CD14-positive monocyte (primary cell): ENCODE results near the gene EN2. TPM values are rescaled to one million over a fixed set of nuclear protein-coding genes. Genes with fewer than 3 reads are reported as not detected.
A peak's percentile ranks its signal among the peaks of the same experiment; 100 is the strongest.

Experiments
- DNase-seq, 3 donors: peaks; one replicate each; pipeline ENCODE4 v3.0.0-alpha.2; 2011 to 2022
- H2AFZ ChIP-seq: 2 replicates; pipeline ENCODE4 v1.6.0; 2012; ENCODE audit warnings: mild to moderate bottlenecking, low read depth, low read length, inconsistent platforms; ENCODE audit not compliant: insufficient read depth, poor library complexity, severe bottlenecking
- H3K27ac ChIP-seq, 2 donors: 1 replicate in 1 of 2; 2 replicates in 1 of 2; pipeline ENCODE4 v1.5.1; 2012 to 2013; ENCODE audit warnings: low read length in 2 of 2, control low read depth in 1 of 2, inconsistent platforms in 1 of 2, low read depth in 1 of 2, mild to moderate bottlenecking in 1 of 2
- H3K27me3 ChIP-seq, 2 donors: one replicate each; pipeline versions ENCODE4 v1.6.0 to v1.6.1; 2011 to 2013; ENCODE audit warnings: low read length in 2 of 2; ENCODE audit not compliant: control insufficient read depth in 2 of 2, insufficient read depth in 2 of 2
- H3K36me3 ChIP-seq, 2 donors: replicated peaks in 1 of 2; 1 replicate in 1 of 2; 2 replicates in 1 of 2; pipeline versions ENCODE4 v1.5.1 to v1.6.1; 2012 to 2013; ENCODE audit warnings: low read length in 2 of 2, control low read depth in 1 of 2, inconsistent platforms in 1 of 2, mild to moderate bottlenecking in 1 of 2; ENCODE audit not compliant: insufficient read depth in 2 of 2, control insufficient read depth in 1 of 2
- H3K4me1 ChIP-seq, 2 donors: 1 replicate in 1 of 2; 2 replicates in 1 of 2; pipeline versions ENCODE4 v1.5.1 to v1.6.1; 2012 to 2013; ENCODE audit warnings: low read length in 2 of 2, control low read depth in 1 of 2, inconsistent platforms in 1 of 2, mild to moderate bottlenecking in 1 of 2, moderate library complexity in 1 of 2; ENCODE audit not compliant: insufficient read depth in 2 of 2, control insufficient read depth in 1 of 2
- H3K4me2 ChIP-seq: replicated peaks from 2 replicates; pipeline ENCODE3; 2012; ENCODE audit warnings: low read length, moderate library complexity, mild to moderate bottlenecking; ENCODE audit not compliant: poor library complexity, severe bottlenecking; ENCODE audit errors: extremely low read depth
- H3K4me3 ChIP-seq, 3 experiments: fragments of 200-600 bp in 1 of 3; sonication (generic) in 1 of 3; replicated peaks in 1 of 3; 1 replicate in 2 of 3; 2 replicates in 1 of 3; pipeline ENCODE4 v1.5.1; 2011 to 2013; ENCODE audit warnings: low read length in 3 of 3, mild to moderate bottlenecking in 3 of 3, control low read depth in 2 of 3, low read depth in 2 of 3, inconsistent platforms in 1 of 3, moderate library complexity in 1 of 3
- H3K79me2 ChIP-seq: 2 replicates; pipeline ENCODE4 v1.6.0; 2012; ENCODE audit warnings: mild to moderate bottlenecking, control low read depth, inconsistent platforms, low read length, moderate library complexity; ENCODE audit not compliant: insufficient read depth
- H3K9ac ChIP-seq: 2 replicates; pipeline ENCODE4 v1.6.0; 2017; ENCODE audit warnings: low read length, mild to moderate bottlenecking; ENCODE audit not compliant: insufficient read depth, poor library complexity, severe bottlenecking
- H3K9me3 ChIP-seq, 2 donors: replicated peaks in 1 of 2; 1 replicate in 1 of 2; 2 replicates in 1 of 2; pipeline versions ENCODE4 v1.5.1 to v1.6.1; 2012 to 2013; ENCODE audit warnings: low read length in 2 of 2, control low read depth in 1 of 2; ENCODE audit not compliant: control insufficient read depth in 1 of 2, insufficient read depth in 1 of 2
- H4K20me1 ChIP-seq: 2 replicates; pipeline ENCODE4 v1.6.0; 2012; ENCODE audit warnings: mild to moderate bottlenecking, low read length, control low read depth, moderate library complexity; ENCODE audit not compliant: insufficient read depth
- H3K27ac Mint-ChIP-seq, 7 donors: one replicate each; pipeline ENCODE4 v1.8.0; 2020; ENCODE audit warnings: mild to moderate bottlenecking in 7 of 7, mixed read lengths in 7 of 7, moderate library complexity in 6 of 7, inconsistent platforms in 2 of 7
- H3K27me3 Mint-ChIP-seq, 3 donors: one replicate each; pipeline ENCODE4 v1.8.0; 2021 to 2022; ENCODE audit warnings: low read depth in 3 of 3, mild to moderate bottlenecking in 3 of 3, mixed read lengths in 3 of 3, moderate library complexity in 3 of 3, inconsistent platforms in 1 of 3
- H3K36me3 Mint-ChIP-seq, 2 donors: one replicate each; pipeline ENCODE4 v1.8.0; 2020; ENCODE audit warnings: mixed read lengths in 2 of 2, inconsistent platforms in 1 of 2, mild to moderate bottlenecking in 1 of 2
- H3K4me1 Mint-ChIP-seq: one replicate; pipeline ENCODE4 v1.8.0; 2020; ENCODE audit warnings: mild to moderate bottlenecking, mixed read lengths
- H3K4me3 Mint-ChIP-seq, 2 donors: one replicate each; pipeline ENCODE4 v1.8.0; 2020; ENCODE audit warnings: mild to moderate bottlenecking in 2 of 2, mixed read lengths in 2 of 2, moderate library complexity in 1 of 2
- H3K9me3 Mint-ChIP-seq, 7 donors: one replicate each; pipeline ENCODE4 v1.8.0; 2020 to 2022; ENCODE audit warnings: mixed read lengths in 7 of 7, mild to moderate bottlenecking in 6 of 7, moderate library complexity in 6 of 7, inconsistent platforms in 2 of 7
- CTCF ChIP-seq: fragments of 200-600 bp; IDR thresholded peaks from one replicate; pipeline ENCODE4 v1.8.0; 2022; ENCODE audit warnings: antibody characterized with exemption, mild to moderate bottlenecking
- WGBS: methylation state at CpG from one replicate; pipeline ENCODE4 v1.1.5; 2013; ENCODE audit warnings: missing lambda C conversion rate; ENCODE audit not compliant: insufficient coverage; 5-methylcytosine and 5-hydroxymethylcytosine counted together
- intact Hi-C, 2 donors: fragments of 100-400 bp; cut with micrococcal nuclease; formaldehyde crosslinking; loops; one replicate each; pipeline versions ENCODE4 v1.15.0 to v1.15.1; 2023
- polyA plus RNA-seq, 3 donors: library from polyadenylated mRNA; depleted of rRNA in 1 of 3; unstranded in 2 of 3; stranded (reverse) in 1 of 3; fragments of 300-500 nt in 2 of 3; fragments of >200 nt in 1 of 3; fragmentation: Illumina TruSeq in 2 of 3; gene quantifications; 1 replicate in 2 of 3; 2 replicates in 1 of 3; pipeline ENCODE4 v1.2.3, GENCODE V29; 2012 to 2021

EN2 gene
- polyA plus RNA-seq, 3 donors = not detected

GRCh38 chr7:155447603-155448002 is 10.3 kb upstream of the EN2 start:
- no peak for DNase-seq
- H2AFZ ChIP-seq = no peak overlapping the region
- no peaks in the 10 kb centered on the region for H3K79me2 ChIP-seq
- no peak overlapping the region for H3K4me3 ChIP-seq
- H3K27ac ChIP-seq = no peak overlapping the region
- Mint-ChIP-seq H3K27me3 (peaks cover 70 to 89% (median 84%) of the 10 kb centered on the region in 3 donors), H3K4me1 (peaks cover 9% of the 10 kb centered on the region), H3K4me3 (peak overlapping the region in 1 of 2 donors; percentile 76), H3K36me3 (peaks cover 0 to 6% of the 10 kb centered on the region in 2 donors), H3K9me3 (peaks cover 0 to 17% (median 10%) of the 10 kb centered on the region in 7 donors), H3K27ac (no peak overlapping the region)
- no peak overlapping the region for H3K9ac ChIP-seq
- peaks cover 2 to 35% of the 10 kb centered on the region in 2 donors for H3K9me3 ChIP-seq
- TF ChIP-seq CTCF = no peak
- no CpG with 5 or more reads among the region's 2 CpGs for WGBS
- H3K27me3 ChIP-seq = peaks cover 51 to 79% of the 10 kb centered on the region in 2 donors
- intact Hi-C loops = no loop called here
- peaks cover 0 to 6% of the 10 kb centered on the region in 2 donors for H3K4me1 ChIP-seq
- no peaks in the 10 kb centered on the region for H4K20me1 ChIP-seq
- no peak overlapping the region for H3K4me2 ChIP-seq
- no peaks in the 10 kb centered on the region for H3K36me3 ChIP-seq

GRCh38 chr7:155448632-155449007 is 9.3 kb upstream of the EN2 start:
- Mint-ChIP-seq H3K4me1 (peaks cover 9% of the 10 kb centered on the region), H3K9me3 (peaks cover 0 to 21% (median 10%) of the 10 kb centered on the region in 7 donors), H3K36me3 (peaks cover 0 to 6% of the 10 kb centered on the region in 2 donors), H3K27ac (no peak overlapping the region), H3K27me3 (peaks cover 77 to 92% (median 88%) of the 10 kb centered on the region in 3 donors), H3K4me3 (peak overlapping the region in 1 of 2 donors; percentile 76)
- intact Hi-C loops = no loop called here
- Histone ChIP-seq H3K4me2 (no peak overlapping the region), H3K4me3 (no peak overlapping the region), H3K27me3 (peaks cover 61 to 88% of the 10 kb centered on the region in 2 donors), H3K27ac (no peak overlapping the region), H3K4me1 (peaks cover 0 to 6% of the 10 kb centered on the region in 2 donors), H3K9me3 (peaks cover 2 to 44% of the 10 kb centered on the region in 2 donors), H4K20me1 (no peaks in the 10 kb centered on the region), H3K79me2 (no peaks in the 10 kb centered on the region), H2AFZ (no peak overlapping the region), H3K9ac (no peak overlapping the region), H3K36me3 (no peaks in the 10 kb centered on the region)
- no peak for DNase-seq
- WGBS = 3% methylated on average over 29 of the region's 35 CpGs
- no peak for TF ChIP-seq CTCF
